ENCODE results near the gene TIMM22.

TIMM22 gene

DNA sequence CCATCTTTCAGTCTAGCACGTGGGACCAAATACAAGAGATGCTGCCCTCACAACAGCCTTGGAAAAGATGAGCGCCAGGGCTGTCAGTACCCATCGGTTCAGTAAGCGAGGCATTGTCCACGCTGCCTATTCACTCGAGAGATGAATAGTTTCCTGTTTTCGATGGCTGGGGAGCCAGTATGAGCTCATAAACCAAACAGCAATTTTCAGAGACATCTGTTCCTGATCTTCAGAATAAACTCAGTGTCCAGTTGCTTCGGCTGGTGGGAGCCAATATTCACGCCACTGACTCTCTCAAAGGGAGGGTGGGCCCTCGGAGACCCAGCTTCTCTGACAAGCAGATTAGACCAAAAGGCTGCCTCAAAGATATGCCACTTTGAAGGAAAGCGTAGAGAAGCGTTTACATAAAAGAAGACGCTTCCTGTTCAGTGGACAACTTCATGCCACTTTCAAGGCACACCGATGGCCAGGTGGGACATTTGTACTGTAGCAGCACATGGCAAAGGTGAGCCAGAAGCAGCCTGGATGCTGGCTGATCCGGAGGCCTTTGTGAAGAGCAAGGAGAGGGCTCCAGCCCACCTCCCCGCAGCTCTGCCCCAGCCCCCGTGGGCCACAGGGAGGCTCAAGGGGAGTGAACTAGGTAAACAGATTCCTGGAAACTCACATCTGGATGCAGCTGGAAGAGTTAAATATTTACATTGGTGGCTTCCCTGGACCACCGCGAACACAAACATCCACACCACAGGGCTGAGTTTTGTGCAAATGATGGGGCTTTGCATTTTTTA lies 6.0 kb downstream of the TIMM22 start:
- DNase-seq = no peak

- DNase-seq = no peak
These were observed 6.7 kb downstream of the TIMM22 start for GRCh38 chr17:1003633-1003971.

GRCh38 chr17:1003972-1004768 lies 7.2 kb downstream of the TIMM22 start:
- no peak for DNase-seq

GRCh38 chr17:1004769-1005295 lies 7.9 kb downstream of the TIMM22 start:
- no peak for DNase-seq

DNA sequence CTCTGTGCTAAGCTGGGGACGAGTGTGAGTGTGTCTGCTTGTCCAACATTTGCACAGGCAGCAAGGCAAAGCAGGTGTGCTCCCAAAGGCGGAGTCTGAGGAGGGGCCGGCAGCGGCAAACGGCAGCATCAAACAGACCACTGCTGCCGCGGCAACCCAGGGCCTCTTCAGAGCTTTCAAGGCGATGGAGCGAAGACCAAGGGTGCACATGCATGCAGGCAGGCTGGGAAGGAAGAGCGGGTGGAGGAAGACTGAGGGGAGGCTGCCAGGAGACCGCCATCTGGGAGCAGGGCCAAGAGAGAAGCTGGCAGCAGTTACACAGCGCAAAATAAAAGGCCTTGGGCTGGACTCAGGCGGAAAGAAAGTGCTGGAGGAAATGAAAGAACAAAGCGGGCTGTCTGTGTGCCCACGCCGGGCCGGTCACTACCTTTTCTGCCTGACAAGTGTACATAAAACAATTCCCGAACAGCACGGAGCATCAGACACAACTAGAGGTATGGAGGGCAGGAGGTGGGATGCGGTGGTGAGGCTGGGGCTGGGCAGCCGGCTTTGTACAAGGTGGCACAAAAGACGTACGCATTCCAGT lies 8.5 kb downstream of the TIMM22 start:
- peak; percentile 4 for DNase-seq

DNA sequence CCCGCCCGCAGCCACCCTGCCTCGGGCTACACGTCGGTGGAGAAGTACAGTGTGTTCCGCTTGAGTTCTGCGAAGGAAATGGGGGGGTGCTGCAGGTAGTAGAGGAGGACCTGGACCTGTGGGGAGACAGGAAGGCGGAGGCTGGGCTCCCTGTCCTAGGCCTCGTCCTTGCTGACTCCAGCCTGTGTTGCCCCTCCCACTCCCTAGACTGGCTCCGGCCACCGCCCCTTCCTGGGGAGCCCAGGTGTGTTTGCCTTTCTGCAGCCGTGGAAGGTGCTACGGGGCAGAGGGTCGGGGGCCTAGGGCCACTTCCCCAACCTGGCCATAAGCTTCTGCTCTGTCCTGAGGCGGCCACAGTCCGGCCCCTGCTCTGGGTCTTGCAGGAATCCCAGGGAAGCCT lies 9.1 kb downstream of the TIMM22 start:
- no peak for DNase-seq

GRCh38 chr17:1007310-1008007 lies 10.5 kb downstream of the TIMM22 start:
- DNase-seq = no peak

GRCh38 chr17:1008008-1008761 lies 11.3 kb downstream of the TIMM22 start:
- no peak for DNase-seq

GRCh38 chr17:1009229-1010085 lies 12.5 kb downstream of the TIMM22 start:
- no peak for DNase-seq

GRCh38 chr17:1010086-1010450 lies 13.1 kb downstream of the TIMM22 start:
- no peak for DNase-seq

- no peak for DNase-seq
These were observed 13.7 kb downstream of the TIMM22 start for GRCh38 chr17:1010586-1010985.

DNA sequence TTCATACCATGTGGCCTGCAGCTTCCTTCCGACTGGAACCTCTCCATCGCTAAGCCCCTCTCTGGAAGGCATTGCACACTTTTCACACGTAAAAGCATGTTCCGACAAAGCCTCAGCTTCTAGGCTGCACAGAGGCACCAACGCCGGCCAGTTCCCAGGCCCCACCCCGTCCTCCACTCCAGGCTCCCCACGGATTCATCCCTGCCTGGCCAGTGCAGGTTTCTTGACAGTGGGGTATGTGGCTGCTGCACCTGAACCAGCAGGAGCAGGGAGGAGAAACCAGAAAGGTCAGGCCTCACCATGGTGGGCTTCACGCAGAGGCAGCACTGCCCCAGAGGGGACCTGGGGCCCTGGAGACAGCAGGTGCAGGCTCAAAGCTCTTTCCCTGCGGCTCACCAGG lies 14.2 kb downstream of the TIMM22 start:
- DNase-seq = no peak

GRCh38 chr17:1011760-1012735 lies 15.1 kb downstream of the TIMM22 start:
- no peak for DNase-seq

DNA sequence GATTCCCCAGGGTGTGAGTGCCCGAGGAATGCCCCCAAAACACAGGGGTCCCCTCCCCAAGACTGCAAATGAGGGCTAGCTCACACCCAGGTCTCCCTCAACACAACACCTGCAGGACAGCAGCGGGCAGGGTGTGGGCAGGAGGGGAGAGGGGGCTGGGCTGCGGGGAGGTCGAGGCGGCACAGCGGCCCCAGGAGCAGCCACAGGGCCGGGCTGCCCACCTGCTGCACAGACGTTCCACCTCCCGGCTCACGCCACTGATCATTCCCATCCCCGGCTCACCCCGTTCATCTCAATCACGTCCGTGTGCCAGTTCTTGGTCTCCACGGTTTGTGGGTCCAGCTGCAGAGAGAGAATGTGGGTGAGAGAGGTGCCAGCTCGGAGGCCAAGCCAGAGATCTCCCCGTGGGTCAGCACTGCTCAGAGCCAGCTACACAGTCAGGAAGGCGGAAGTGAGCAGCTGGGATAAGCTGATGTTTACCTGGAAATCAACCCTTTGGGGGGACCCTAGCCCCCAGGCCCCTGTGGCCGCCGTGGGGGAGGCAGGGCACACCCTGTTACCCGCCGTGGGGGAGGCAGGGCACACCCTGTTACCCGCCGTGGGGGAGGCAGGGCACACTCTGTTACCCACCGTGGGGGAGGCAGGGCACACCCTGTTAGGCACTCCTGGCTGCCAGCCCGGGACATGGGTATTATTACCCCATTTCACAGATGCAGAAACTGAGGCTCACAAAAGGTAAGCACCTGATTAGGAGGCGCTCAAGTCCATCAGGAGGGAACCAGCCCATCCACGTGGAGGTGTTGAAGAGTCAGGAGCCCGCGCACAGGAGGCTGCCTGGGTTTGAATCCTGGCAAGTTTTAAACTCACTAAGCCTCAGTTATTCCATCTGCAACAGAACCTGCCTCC lies 16.1 kb downstream of the TIMM22 start:
- no peak for DNase-seq

GRCh38 chr17:1013729-1014090 lies 16.8 kb downstream of the TIMM22 start:
- DNase-seq = no peak

- DNase-seq = no peak
These were observed 21.6 kb downstream of the TIMM22 start for GRCh38 chr17:1018547-1018946.

- DNase-seq = no peak
These were observed 22.5 kb downstream of the TIMM22 start for GRCh38 chr17:1019451-1019850.

GRCh38 chr17:1021147-1021546 lies 24.2 kb downstream of the TIMM22 start:
- no peak for DNase-seq

Measured in NCI-H2227 treated with DMSO at 0.1 percent for 48 hours (cell line).